ENCODE results near the gene GBA3.
A peak's percentile ranks its signal among the peaks of the same experiment; 100 is the strongest.

Gene GBA3

DNA sequence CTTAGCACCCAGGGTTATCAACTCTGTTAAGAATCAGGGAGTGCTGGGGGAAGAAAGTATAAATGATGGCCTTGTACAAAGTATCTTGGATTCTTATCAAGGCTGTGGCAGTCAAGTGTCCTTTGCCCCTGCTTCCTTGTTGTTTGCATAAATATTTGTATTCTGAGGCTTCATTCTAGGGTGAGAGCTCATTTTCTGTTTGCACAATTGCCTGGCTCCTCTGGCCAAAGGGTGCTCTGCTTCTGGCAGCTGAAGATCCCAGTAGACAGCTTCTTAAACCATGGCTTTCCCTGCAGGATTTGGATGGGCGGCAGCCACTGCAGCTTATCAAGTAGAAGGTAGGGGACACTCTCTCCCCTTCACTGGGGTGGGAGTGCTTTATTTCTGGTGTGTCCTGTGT lies at the start of gene GBA3:
Gene GBA3, plus strand, starts transcription at position 202 of the 400 bp plus-strand sequence.
- no peaks in the 10 kb centered on the region for H3K36me3 ChIP-seq (ENCODE audit: control insufficient read depth, insufficient read depth, low read length, severe bottlenecking)
- H3K27me3 ChIP-seq (replicated peaks; ENCODE audit: control insufficient read depth, insufficient read depth, low read length), result no peaks in the 10 kb centered on the region
- DNase-seq (ENCODE audit: low read depth), result no peak
- no peaks in the 10 kb centered on the region for H3K9me3 ChIP-seq (ENCODE audit: control insufficient read depth, low read length)
- no peak within 1 kb of the TSS for H3K9ac ChIP-seq (ENCODE audit: low read length)
- no peak within 1 kb of the TSS for H3K4me3 ChIP-seq (ENCODE audit: low read length)
- peaks cover 8% of the 10 kb centered on the region for H3K4me1 ChIP-seq (ENCODE audit: control insufficient read depth, insufficient read depth, low read length)

- no peak for DNase-seq (ENCODE audit: low read depth)
- Histone ChIP-seq H3K4me3 (ENCODE audit: low read length) (no peak overlapping the region), H3K36me3 (ENCODE audit: control insufficient read depth, insufficient read depth, low read length, severe bottlenecking) (no peaks in the 10 kb centered on the region), H3K4me1 (ENCODE audit: control insufficient read depth, insufficient read depth, low read length) (no peaks in the 10 kb centered on the region), H3K9me3 (ENCODE audit: control insufficient read depth, low read length) (peaks cover 24% of the 10 kb centered on the region), H3K27me3 (replicated peaks; ENCODE audit: control insufficient read depth, insufficient read depth, low read length) (no peaks in the 10 kb centered on the region), H3K9ac (ENCODE audit: low read length) (no peak overlapping the region)
Measured at GRCh38 chr4:22643952-22644351, 48.8 kb upstream of the GBA3 start.

GRCh38 chr4:22645481-22646182 lies 47.1 kb upstream of the GBA3 start:
- Histone ChIP-seq H3K36me3 (ENCODE audit: control insufficient read depth, insufficient read depth, low read length, severe bottlenecking) (no peaks in the 10 kb centered on the region), H3K4me1 (ENCODE audit: control insufficient read depth, insufficient read depth, low read length) (no peaks in the 10 kb centered on the region), H3K4me3 (ENCODE audit: low read length) (no peak overlapping the region), H3K9ac (ENCODE audit: low read length) (no peak overlapping the region), H3K9me3 (ENCODE audit: control insufficient read depth, low read length) (peaks cover 7% of the 10 kb centered on the region), H3K27me3 (replicated peaks; ENCODE audit: control insufficient read depth, insufficient read depth, low read length) (no peaks in the 10 kb centered on the region)
- DNase-seq (ENCODE audit: low read depth), result no peak

GRCh38 chr4:22648996-22649395 lies 43.7 kb upstream of the GBA3 start:
- Histone ChIP-seq H3K36me3 (ENCODE audit: control insufficient read depth, insufficient read depth, low read length, severe bottlenecking) (no peaks in the 10 kb centered on the region), H3K9ac (ENCODE audit: low read length) (no peak overlapping the region), H3K4me1 (ENCODE audit: control insufficient read depth, insufficient read depth, low read length) (no peaks in the 10 kb centered on the region), H3K27me3 (replicated peaks; ENCODE audit: control insufficient read depth, insufficient read depth, low read length) (no peaks in the 10 kb centered on the region), H3K9me3 (ENCODE audit: control insufficient read depth, low read length) (no peaks in the 10 kb centered on the region), H3K4me3 (ENCODE audit: low read length) (no peak overlapping the region)
- no peak for DNase-seq (ENCODE audit: low read depth)

GRCh38 chr4:22650771-22651170 lies 42.0 kb upstream of the GBA3 start:
- Histone ChIP-seq H3K4me1 (ENCODE audit: control insufficient read depth, insufficient read depth, low read length) (no peaks in the 10 kb centered on the region), H3K9me3 (ENCODE audit: control insufficient read depth, low read length) (no peaks in the 10 kb centered on the region), H3K9ac (ENCODE audit: low read length) (no peak overlapping the region), H3K27me3 (replicated peaks; ENCODE audit: control insufficient read depth, insufficient read depth, low read length) (no peaks in the 10 kb centered on the region), H3K36me3 (ENCODE audit: control insufficient read depth, insufficient read depth, low read length, severe bottlenecking) (no peaks in the 10 kb centered on the region), H3K4me3 (ENCODE audit: low read length) (no peak overlapping the region)
- DNase-seq (ENCODE audit: low read depth), result no peak

GRCh38 chr4:22653752-22654151 lies 39.0 kb upstream of the GBA3 start:
- H3K9ac ChIP-seq (ENCODE audit: low read length), result no peak overlapping the region
- no peaks in the 10 kb centered on the region for H3K4me1 ChIP-seq (ENCODE audit: control insufficient read depth, insufficient read depth, low read length)
- no peak for DNase-seq (ENCODE audit: low read depth)
- no peaks in the 10 kb centered on the region for H3K36me3 ChIP-seq (ENCODE audit: control insufficient read depth, insufficient read depth, low read length, severe bottlenecking)
- no peaks in the 10 kb centered on the region for H3K27me3 ChIP-seq (replicated peaks; ENCODE audit: control insufficient read depth, insufficient read depth, low read length)
- no peaks in the 10 kb centered on the region for H3K9me3 ChIP-seq (ENCODE audit: control insufficient read depth, low read length)
- H3K4me3 ChIP-seq (ENCODE audit: low read length), result no peak overlapping the region

- no peaks in the 10 kb centered on the region for H3K36me3 ChIP-seq (ENCODE audit: control insufficient read depth, insufficient read depth, low read length, severe bottlenecking)
- H3K4me1 ChIP-seq (ENCODE audit: control insufficient read depth, insufficient read depth, low read length), result no peaks in the 10 kb centered on the region
- H3K4me3 ChIP-seq (ENCODE audit: low read length), result no peak overlapping the region
- H3K27me3 ChIP-seq (replicated peaks; ENCODE audit: control insufficient read depth, insufficient read depth, low read length), result no peaks in the 10 kb centered on the region
- no peak overlapping the region for H3K9ac ChIP-seq (ENCODE audit: low read length)
- DNase-seq (ENCODE audit: low read depth), result no peak
- no peaks in the 10 kb centered on the region for H3K9me3 ChIP-seq (ENCODE audit: control insufficient read depth, low read length)
Measured at GRCh38 chr4:22661443-22661842, 31.3 kb upstream of the GBA3 start.

GRCh38 chr4:22667332-22667940 lies 25.3 kb upstream of the GBA3 start:
- peaks cover 20% of the 10 kb centered on the region for H3K4me1 ChIP-seq (ENCODE audit: control insufficient read depth, insufficient read depth, low read length)
- peak; percentile 37 for DNase-seq (ENCODE audit: low read depth)
- H3K27me3 ChIP-seq (replicated peaks; ENCODE audit: control insufficient read depth, insufficient read depth, low read length), result no peaks in the 10 kb centered on the region
- peak overlapping the region; percentile 69 for H3K4me3 ChIP-seq (ENCODE audit: low read length)
- no peaks in the 10 kb centered on the region for H3K9me3 ChIP-seq (ENCODE audit: control insufficient read depth, low read length)
- H3K9ac ChIP-seq (ENCODE audit: low read length), result peak overlapping the region; percentile 40
- H3K36me3 ChIP-seq (ENCODE audit: control insufficient read depth, insufficient read depth, low read length, severe bottlenecking), result no peaks in the 10 kb centered on the region

- Histone ChIP-seq H3K4me1 (ENCODE audit: control insufficient read depth, insufficient read depth, low read length) (peaks cover 20% of the 10 kb centered on the region), H3K9ac (ENCODE audit: low read length) (peak overlapping the region; percentile 40), H3K27me3 (replicated peaks; ENCODE audit: control insufficient read depth, insufficient read depth, low read length) (no peaks in the 10 kb centered on the region), H3K9me3 (ENCODE audit: control insufficient read depth, low read length) (no peaks in the 10 kb centered on the region), H3K4me3 (ENCODE audit: low read length) (peak overlapping the region; percentile 69), H3K36me3 (ENCODE audit: control insufficient read depth, insufficient read depth, low read length, severe bottlenecking) (no peaks in the 10 kb centered on the region)
- DNase-seq (ENCODE audit: low read depth), result peak; percentile 84
Measured at GRCh38 chr4:22668301-22668700, 24.4 kb upstream of the GBA3 start.

- Histone ChIP-seq H3K27me3 (replicated peaks; ENCODE audit: control insufficient read depth, insufficient read depth, low read length) (no peaks in the 10 kb centered on the region), H3K36me3 (ENCODE audit: control insufficient read depth, insufficient read depth, low read length, severe bottlenecking) (no peaks in the 10 kb centered on the region), H3K9me3 (ENCODE audit: control insufficient read depth, low read length) (no peaks in the 10 kb centered on the region), H3K4me1 (ENCODE audit: control insufficient read depth, insufficient read depth, low read length) (peaks cover 20% of the 10 kb centered on the region), H3K4me3 (ENCODE audit: low read length) (peak overlapping the region; percentile 69), H3K9ac (ENCODE audit: low read length) (peak overlapping the region; percentile 40)
- no peak for DNase-seq (ENCODE audit: low read depth)
Measured at GRCh38 chr4:22668702-22669101, 24.0 kb upstream of the GBA3 start.

- Histone ChIP-seq H3K4me1 (ENCODE audit: control insufficient read depth, insufficient read depth, low read length) (peaks cover 20% of the 10 kb centered on the region), H3K36me3 (ENCODE audit: control insufficient read depth, insufficient read depth, low read length, severe bottlenecking) (no peaks in the 10 kb centered on the region), H3K4me3 (ENCODE audit: low read length) (no peak overlapping the region), H3K9ac (ENCODE audit: low read length) (no peak overlapping the region), H3K27me3 (replicated peaks; ENCODE audit: control insufficient read depth, insufficient read depth, low read length) (no peaks in the 10 kb centered on the region), H3K9me3 (ENCODE audit: control insufficient read depth, low read length) (no peaks in the 10 kb centered on the region)
- DNase-seq (ENCODE audit: low read depth), result peak; percentile 6
Measured at GRCh38 chr4:22670956-22671355, 21.8 kb upstream of the GBA3 start.

All from adipocyte (in vitro differentiated cells).